Kidney epithelial cell (primary cell): ENCODE data around the gene USP17L10. TPM values are rescaled to one million over a fixed set of nuclear protein-coding genes. Genes with fewer than 3 reads are reported as not detected.
"Not testable (repeated sequence)": the region's sequence is repeated elsewhere in the genome, so short reads cannot be mapped to it uniquely, and the experiment has no call there.

Source experiments
- DNase-seq: peaks from one replicate; pipeline ENCODE4 v3.0.0-alpha.2; 2010; ENCODE audit warnings: low read depth
- H3K27me3 ChIP-seq: 2 replicates; pipeline ENCODE4 v1.6.0; 2011; ENCODE audit warnings: low read length; ENCODE audit not compliant: control insufficient read depth, insufficient read depth
- H3K36me3 ChIP-seq: 2 replicates; pipeline ENCODE4 v1.5.1; 2011; ENCODE audit warnings: low read length; ENCODE audit not compliant: control insufficient read depth, insufficient read depth
- H3K4me3 ChIP-seq: 2 replicates; pipeline ENCODE4 v1.5.1; 2011; ENCODE audit warnings: low read depth, mild to moderate bottlenecking, control low read depth, low read length
- total RNA-seq: library from RNA; depleted of rRNA; stranded (reverse); fragments of >200 nt; gene quantifications from 2 replicates; pipeline ENCODE4 v1.2.3, GENCODE V29; 2015

The USP17L10 gene
- total RNA-seq, 1 donor from 2014 or later: not detected

DNA sequence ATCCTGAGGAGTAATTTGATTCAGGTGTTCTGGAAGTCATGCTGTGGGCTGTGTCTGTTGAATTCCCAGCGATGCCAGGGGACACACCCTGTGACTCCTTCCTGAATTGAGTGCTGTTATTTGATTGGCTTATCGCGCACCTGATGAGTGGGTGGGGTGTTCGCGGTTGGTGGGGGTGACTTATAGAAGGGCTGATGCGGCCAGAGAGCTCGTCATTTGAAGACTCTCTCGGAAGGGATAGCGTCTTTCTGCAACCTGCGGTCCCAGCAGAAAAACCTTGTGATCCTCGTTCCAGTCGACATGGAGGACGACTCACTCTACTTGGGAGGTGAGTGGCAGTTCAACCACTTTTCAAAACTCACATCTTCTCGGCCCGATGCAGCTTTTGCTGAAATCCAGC lies 47.4 kb downstream of the USP17L10 start, which contains the start of gene USP17L20:
Gene USP17L20, plus strand, starts transcription at position 301 of the 400 bp plus-strand sequence. Its CDS starts 0 bp downstream, at position 301.
- H3K27me3 ChIP-seq, H3K36me3 ChIP-seq, H3K4me3 ChIP-seq, DNase-seq: not testable (repeated sequence)

Other genes with a start within 250 kb of the USP17L10 start
- not detected in 2 replicates for gene FAM90A26, start 40.2 kb upstream of the USP17L10 start, total RNA-seq
- gene USP17L11, start 4.7 kb downstream of the USP17L10 start, total RNA-seq: not detected in 2 replicates
- gene USP17L12, start 9.5 kb downstream of the USP17L10 start, total RNA-seq: not detected in 2 replicates
- not detected in 2 replicates for gene USP17L13, start 14.2 kb downstream of the USP17L10 start, total RNA-seq
- not detected in 2 replicates for gene USP17L15, start 23.7 kb downstream of the USP17L10 start, total RNA-seq
- not detected in 2 replicates for gene USP17L17, start 33.2 kb downstream of the USP17L10 start, total RNA-seq
- not detected in 2 replicates for gene USP17L18, start 38.0 kb downstream of the USP17L10 start, total RNA-seq
- gene USP17L19, start 42.7 kb downstream of the USP17L10 start, total RNA-seq: not detected in 2 replicates
- not detected in 2 replicates for gene USP17L20, start 47.5 kb downstream of the USP17L10 start, total RNA-seq
- gene USP17L21, start 52.2 kb downstream of the USP17L10 start, total RNA-seq: not detected in 2 replicates
- not detected in 2 replicates for gene USP17L22, start 57.0 kb downstream of the USP17L10 start, total RNA-seq
- gene USP17L24, start 114.5 kb downstream of the USP17L10 start, total RNA-seq: not detected in 2 replicates
- gene USP17L25, start 119.3 kb downstream of the USP17L10 start, total RNA-seq: not detected in 2 replicates
- gene USP17L26, start 124.0 kb downstream of the USP17L10 start, total RNA-seq: not detected in 2 replicates
- not detected in 2 replicates for gene USP17L5, start 128.7 kb downstream of the USP17L10 start, total RNA-seq
- not detected in 2 replicates for gene USP17L27, start 133.5 kb downstream of the USP17L10 start, total RNA-seq
- not detected in 2 replicates for gene USP17L28, start 138.2 kb downstream of the USP17L10 start, total RNA-seq
- gene USP17L29, start 143.0 kb downstream of the USP17L10 start, total RNA-seq: not detected in 2 replicates
- gene USP17L30, start 152.5 kb downstream of the USP17L10 start, total RNA-seq: not detected in 2 replicates
- not detected in 2 replicates for gene DEFB131A, start 233.8 kb downstream of the USP17L10 start, total RNA-seq